Gastroesophageal sphincter (tissue), 4 donors: ENCODE data around the gene MYH1. TPM values are rescaled to one million over a fixed set of nuclear protein-coding genes. Genes with fewer than 3 reads are reported as not detected.

Experiments used
- ATAC-seq: fragments of 150-250 bp; one replicate; pipeline ENCODE4 v1.9.1; 2016; ENCODE audit warnings: mild to moderate bottlenecking, moderate library complexity
- H3K27ac ChIP-seq, 4 donors: fragments of 200-600 bp; sonication (generic) in 3 of 4; 1 replicate in 3 of 4; 2 replicates in 1 of 4; pipeline ENCODE4 v1.5.1; 2016 to 2019
- H3K27me3 ChIP-seq: fragments of 200-600 bp; sonication (generic); one replicate; pipeline ENCODE4 v1.5.1; 2019
- H3K36me3 ChIP-seq, 2 donors: fragments of 200-600 bp; sonication (generic); one replicate each; pipeline ENCODE4 v1.5.1; 2019; ENCODE audit warnings: control low read depth in 1 of 2
- H3K4me1 ChIP-seq, 3 donors: fragments of 200-600 bp; sonication (generic); 1 replicate in 2 of 3; 2 replicates in 1 of 3; pipeline ENCODE4 v1.5.1; 2016 to 2019; ENCODE audit warnings: control low read depth in 2 of 3
- H3K4me3 ChIP-seq, 2 donors: fragments of 200-600 bp; sonication (generic); one replicate each; pipeline ENCODE4 v1.5.1; 2019; ENCODE audit warnings: mild to moderate bottlenecking in 1 of 2, moderate library complexity in 1 of 2
- H3K9me3 ChIP-seq, 3 donors: fragments of 200-600 bp; sonication (generic); one replicate each; pipeline ENCODE4 v1.5.1; 2017 to 2019; ENCODE audit warnings: control low read depth in 2 of 3
- CTCF ChIP-seq, 4 experiments: fragments of 200-600 bp in 2 of 4; fragments of 450-650 bp in 2 of 4; sonication (generic) in 1 of 4; IDR thresholded peaks; one replicate each; pipeline ENCODE4 v1.5.1; 2017 to 2019; ENCODE audit warnings: antibody characterized with exemption in 4 of 4, mild to moderate bottlenecking in 2 of 4, moderate library complexity in 2 of 4
- EP300 ChIP-seq: sonication (generic); formaldehyde crosslinking; IDR thresholded peaks from one replicate; pipeline ENCODE4 v1.6.1; 2017; ENCODE audit warnings: antibody characterized with exemption, mild to moderate bottlenecking
- POLR2A ChIP-seq, 2 donors: fragments of 450-650 bp; IDR thresholded peaks; one replicate each; pipeline ENCODE4 v1.6.1; 2017; ENCODE audit warnings: antibody characterized with exemption in 2 of 2, mild to moderate bottlenecking in 2 of 2, moderate library complexity in 1 of 2
- POLR2AphosphoS5 ChIP-seq: sonication (generic); formaldehyde crosslinking; IDR thresholded peaks from one replicate; pipeline ENCODE4 v1.6.1; 2017; ENCODE audit warnings: antibody characterized with exemption
- WGBS, 2 donors: methylation state at CpG; one replicate each; pipeline ENCODE4 v1.1.5; 2018; ENCODE audit warnings: low coverage in 1 of 2; 5-methylcytosine and 5-hydroxymethylcytosine counted together
- total RNA-seq, 4 donors: library from RNA; depleted of rRNA; stranded (reverse); fragments of >200 nt; gene quantifications; one replicate each; pipeline ENCODE4 v1.1.0, GENCODE V29; 2016

Gene MYH1
- total RNA-seq, 4 donors from 2014 or later = 0.15 TPM; not detected in 3

- H3K9me3 ChIP-seq = no peaks in the 10 kb centered on the region
- H3K27ac ChIP-seq = no peak overlapping the region
- 43 to 61% methylated on average over 3 to 4 of the region's 4 CpGs for WGBS, 2 donors
- H3K36me3 ChIP-seq = no peaks in the 10 kb centered on the region
- TF ChIP-seq EP300 (no peak), CTCF (IDR thresholded peaks at IDR 0.05) (no peak), POLR2AphosphoS5 (no peak)
- no peak overlapping the region for H3K4me3 ChIP-seq
- peaks cover 11% of the 10 kb centered on the region for H3K27me3 ChIP-seq
- no peak for ATAC-seq
- no peaks in the 10 kb centered on the region for H3K4me1 ChIP-seq
Observed at GRCh38 chr17:10463402-10463801, 54.9 kb downstream of the MYH1 start.

GRCh38 chr17:10460062-10460461 is 58.3 kb downstream of the MYH1 start:
- no peak overlapping the region for H3K4me3 ChIP-seq
- TF ChIP-seq CTCF (IDR thresholded peaks at IDR 0.05) = no peak
- TF ChIP-seq EP300 = no peak
- no peak for TF ChIP-seq POLR2A (IDR thresholded peaks at IDR 0.05)
- TF ChIP-seq POLR2AphosphoS5 = no peak
- no peaks in the 10 kb centered on the region for H3K4me1 ChIP-seq
- 65 to 100% methylated on average over 1 to 4 of the region's 4 CpGs for WGBS, 2 donors
- H3K36me3 ChIP-seq = no peaks in the 10 kb centered on the region
- H3K27me3 ChIP-seq = peaks cover 11% of the 10 kb centered on the region
- H3K9me3 ChIP-seq = no peaks in the 10 kb centered on the region
- no peak for ATAC-seq
- no peak overlapping the region for H3K27ac ChIP-seq

- Histone ChIP-seq H3K27ac (no peak overlapping the region), H3K4me1 (no peaks in the 10 kb centered on the region), H3K36me3 (no peaks in the 10 kb centered on the region), H3K9me3 (no peaks in the 10 kb centered on the region), H3K4me3 (no peak overlapping the region), H3K27me3 (peaks cover 11% of the 10 kb centered on the region)
- TF ChIP-seq POLR2AphosphoS5 (no peak), CTCF (IDR thresholded peaks at IDR 0.05) (no peak), POLR2A (IDR thresholded peaks at IDR 0.05) (no peak), EP300 (no peak)
- 24 to 40% methylated on average over 3 of the region's 3 CpGs for WGBS, 2 donors
- ATAC-seq = no peak
Observed at GRCh38 chr17:10458701-10459100, 59.6 kb downstream of the MYH1 start.

GRCh38 chr17:10457952-10458351 is 60.4 kb downstream of the MYH1 start:
- Histone ChIP-seq H3K9me3 (no peaks in the 10 kb centered on the region), H3K27ac (no peak overlapping the region), H3K4me3 (no peak overlapping the region), H3K27me3 (peaks cover 11% of the 10 kb centered on the region), H3K4me1 (no peaks in the 10 kb centered on the region), H3K36me3 (no peaks in the 10 kb centered on the region)
- ATAC-seq = no peak
- 4 to 18% methylated on average over 1 of the region's 1 CpG for WGBS, 2 donors
- no peak for TF ChIP-seq POLR2AphosphoS5
- TF ChIP-seq EP300 = no peak
- TF ChIP-seq CTCF (IDR thresholded peaks at IDR 0.05) = no peak
- TF ChIP-seq POLR2A (IDR thresholded peaks at IDR 0.05) = no peak

GRCh38 chr17:10447026-10447931 is 71.1 kb downstream of the MYH1 start:
- no peaks in the 10 kb centered on the region for H3K4me1 ChIP-seq
- no peaks in the 10 kb centered on the region for H3K9me3 ChIP-seq
- WGBS, 2 donors = 61 to 74% methylated on average over 6 to 7 of the region's 7 CpGs
- H3K27me3 ChIP-seq = no peaks in the 10 kb centered on the region
- no peak for ATAC-seq
- H3K36me3 ChIP-seq = no peaks in the 10 kb centered on the region
- no peak overlapping the region for H3K27ac ChIP-seq
- H3K4me3 ChIP-seq = no peak overlapping the region
- TF ChIP-seq EP300 = no peak
- TF ChIP-seq POLR2AphosphoS5 = no peak
- no peak for TF ChIP-seq POLR2A (IDR thresholded peaks at IDR 0.05)
- no peak for TF ChIP-seq CTCF (IDR thresholded peaks at IDR 0.05)
